IPS DF 6.9 (cell line): ENCODE measurements around the gene NSFL1C.
A peak's percentile ranks its signal among the peaks of the same experiment; 100 is the strongest.
"Not testable (repeated sequence)": the region's sequence is repeated elsewhere in the genome, so short reads cannot be mapped to it uniquely, and the experiment has no call there.

Experiments
- DNase-seq: peaks from one replicate; pipeline ENCODE4 v3.0.0-alpha.2; 2013; ENCODE audit warnings: low read depth, low spot score
- H3K27ac ChIP-seq: one replicate; pipeline ENCODE4 v1.5.1; 2013; ENCODE audit warnings: low read length, control low read depth
- H3K27me3 ChIP-seq: 2 replicates; pipeline ENCODE4 v1.6.1; 2013; ENCODE audit warnings: mild to moderate bottlenecking, low read length; ENCODE audit not compliant: control insufficient read depth, insufficient read depth
- H3K36me3 ChIP-seq: 2 replicates; pipeline ENCODE4 v1.6.1; 2013; ENCODE audit warnings: low read length; ENCODE audit not compliant: control insufficient read depth, insufficient read depth
- H3K4me1 ChIP-seq: 2 replicates; pipeline ENCODE4 v1.6.1; 2013; ENCODE audit warnings: low read length; ENCODE audit not compliant: control insufficient read depth, insufficient read depth
- H3K4me3 ChIP-seq: 2 replicates; pipeline ENCODE4 v1.5.1; 2013; ENCODE audit warnings: mild to moderate bottlenecking, low read length
- H3K9me3 ChIP-seq: 2 replicates; pipeline ENCODE4 v1.6.1; 2013; ENCODE audit warnings: low read length, inconsistent platforms; ENCODE audit not compliant: control insufficient read depth, insufficient read depth
- WGBS: extraction: QIAGEN DNeasy Blood & Tissue Kit; methylation state at CpG from one replicate; pipeline ENCODE4 v1.1.7; 2013; ENCODE audit warnings: mixed read lengths, missing lambda C conversion rate; ENCODE audit not compliant: insufficient read length, insufficient coverage; 5-methylcytosine and 5-hydroxymethylcytosine counted together

NSFL1C gene

GRCh38 chr20:1403624-1404023 lies 63.0 kb downstream of the NSFL1C start:
- Histone ChIP-seq H3K36me3 (no peaks in the 10 kb centered on the region), H3K27ac (no peak overlapping the region), H3K4me1 (no peaks in the 10 kb centered on the region), H3K9me3 (no peaks in the 10 kb centered on the region), H3K4me3 (no peak overlapping the region), H3K27me3 (no peaks in the 10 kb centered on the region)
- DNase-seq = no peak
- no CpG with 5 or more reads among the region's 1 CpG for WGBS

GRCh38 chr20:1402149-1402548 lies 64.5 kb downstream of the NSFL1C start:
- DNase-seq = no peak
- Histone ChIP-seq H3K4me1 (no peaks in the 10 kb centered on the region), H3K36me3 (no peaks in the 10 kb centered on the region), H3K4me3 (no peak overlapping the region), H3K27ac (no peak overlapping the region), H3K9me3 (no peaks in the 10 kb centered on the region), H3K27me3 (no peaks in the 10 kb centered on the region)
- WGBS = no CpG with 5 or more reads among the region's 7 CpGs

DNA sequence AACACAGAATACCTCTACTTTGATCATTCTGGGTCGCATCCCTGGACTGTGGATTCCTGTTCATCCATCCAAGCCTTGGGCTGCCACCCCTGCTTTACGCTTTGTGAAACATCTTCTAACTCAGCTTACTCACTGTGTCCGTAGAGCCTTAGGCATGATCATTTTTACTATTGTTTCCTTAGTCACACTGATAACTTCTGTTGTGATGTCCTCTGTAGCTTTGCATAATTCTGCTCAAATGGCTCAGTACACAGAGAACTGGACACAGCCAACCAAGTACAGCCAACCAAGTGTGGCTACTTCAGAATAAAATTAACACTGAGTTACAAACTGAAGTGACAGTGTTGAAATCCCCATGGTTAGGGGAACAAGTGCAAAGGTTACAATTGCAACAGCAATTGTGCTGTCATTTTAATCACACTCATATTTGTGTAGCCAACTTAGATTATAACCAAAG lies 65.2 kb downstream of the NSFL1C start:
- Histone ChIP-seq H3K9me3 (no peaks in the 10 kb centered on the region), H3K36me3 (no peaks in the 10 kb centered on the region), H3K4me3 (no peak overlapping the region), H3K27ac (no peak overlapping the region), H3K4me1 (no peaks in the 10 kb centered on the region), H3K27me3 (no peaks in the 10 kb centered on the region)
- no peak for DNase-seq
- no CpG with 5 or more reads among the region's 3 CpGs for WGBS

DNA sequence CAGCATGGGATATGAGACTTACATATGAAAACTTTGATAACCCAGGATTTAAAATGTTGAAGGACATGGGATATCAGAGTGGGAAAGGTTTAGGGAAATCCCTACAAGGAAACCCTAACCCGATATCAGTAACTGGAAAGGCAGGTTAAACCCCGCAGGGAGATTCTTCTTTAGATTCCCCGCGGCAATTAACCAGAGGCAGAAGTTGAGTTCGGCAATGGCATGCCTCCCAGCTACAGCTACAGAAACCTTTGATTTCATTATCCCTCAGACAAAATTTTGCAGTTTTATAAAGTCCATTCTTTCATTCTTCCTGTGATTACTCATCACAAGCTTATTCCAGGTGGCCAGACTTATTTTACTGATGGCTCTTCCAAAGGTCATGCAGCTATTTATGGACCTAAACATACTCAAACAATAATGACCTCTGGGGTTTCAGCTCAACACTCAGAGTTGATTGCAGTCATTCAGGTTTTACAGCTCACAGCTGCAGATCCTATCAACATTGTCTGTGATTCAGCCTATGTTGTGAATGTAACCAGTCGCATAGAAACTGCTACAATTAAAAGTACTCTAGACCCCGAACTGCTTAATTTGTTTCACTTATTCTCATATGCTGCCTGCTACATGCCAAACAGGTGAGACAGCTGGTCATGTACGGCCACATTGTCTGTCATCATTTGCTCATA lies 66.8 kb downstream of the NSFL1C start:
- not testable (repeated sequence) for H3K4me3 ChIP-seq

GRCh38 chr20:1398185-1398584 lies 68.5 kb downstream of the NSFL1C start:
- H3K4me1 ChIP-seq, H3K9me3 ChIP-seq, H3K4me3 ChIP-seq, H3K36me3 ChIP-seq, H3K27me3 ChIP-seq, H3K27ac ChIP-seq, DNase-seq: not testable (repeated sequence)
- no CpG with 5 or more reads among the region's 7 CpGs for WGBS

More for the DNA sequence above, 66.8 kb downstream of the NSFL1C start:
- not testable (repeated sequence) for H3K27me3 ChIP-seq, H3K9me3 ChIP-seq, H3K36me3 ChIP-seq, DNase-seq, H3K27ac ChIP-seq, H3K4me1 ChIP-seq
- WGBS = no CpG with 5 or more reads among the region's 8 CpGs

DNA sequence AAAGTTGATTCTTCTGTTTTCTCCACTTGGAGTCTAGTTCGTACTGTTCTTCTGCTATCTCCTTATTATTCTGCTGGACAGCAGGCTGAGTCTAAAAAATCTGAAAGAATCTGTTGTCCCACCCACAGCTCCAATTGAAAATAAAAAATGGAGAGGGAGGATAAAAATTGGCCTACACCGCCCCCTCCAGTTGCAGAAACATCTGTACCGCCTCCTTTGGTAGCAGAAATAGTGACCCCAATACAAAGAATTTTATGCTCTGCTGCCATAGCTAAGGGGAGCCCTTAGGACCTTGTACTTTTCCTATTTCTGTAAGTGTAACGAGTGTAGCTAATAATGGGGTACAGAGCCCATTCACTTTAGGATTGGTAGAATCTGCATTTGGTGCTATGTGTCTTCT lies 68.9 kb downstream of the NSFL1C start:
- Histone ChIP-seq H3K4me3 (no peak overlapping the region), H3K36me3 (no peaks in the 10 kb centered on the region), H3K4me1 (no peaks in the 10 kb centered on the region), H3K27me3 (no peaks in the 10 kb centered on the region), H3K9me3 (no peaks in the 10 kb centered on the region), H3K27ac (no peak overlapping the region)
- WGBS = no CpG with 5 or more reads among the region's 4 CpGs
- no peak for DNase-seq

- no peak for DNase-seq
- H3K27ac ChIP-seq = no peak overlapping the region
- WGBS = no CpG with 5 or more reads among the region's 4 CpGs
- no peaks in the 10 kb centered on the region for H3K27me3 ChIP-seq
- H3K36me3 ChIP-seq = no peaks in the 10 kb centered on the region
- H3K4me1 ChIP-seq = no peaks in the 10 kb centered on the region
- H3K9me3 ChIP-seq = no peaks in the 10 kb centered on the region
- no peak overlapping the region for H3K4me3 ChIP-seq
Measured at GRCh38 chr20:1396702-1397101, 69.9 kb downstream of the NSFL1C start.

- Histone ChIP-seq H3K36me3 (no peaks in the 10 kb centered on the region), H3K4me3 (no peak overlapping the region), H3K9me3 (no peaks in the 10 kb centered on the region), H3K27me3 (no peaks in the 10 kb centered on the region), H3K27ac (no peak overlapping the region), H3K4me1 (no peaks in the 10 kb centered on the region)
- no peak for DNase-seq
- no CpG with 5 or more reads among the region's 1 CpG for WGBS
Measured at GRCh38 chr20:1396264-1396663, 70.4 kb downstream of the NSFL1C start.

GRCh38 chr20:1394686-1395085 lies 72.0 kb downstream of the NSFL1C start:
- Histone ChIP-seq H3K4me3 (no peak overlapping the region), H3K27me3 (no peaks in the 10 kb centered on the region), H3K27ac (no peak overlapping the region), H3K4me1 (peaks cover 5% of the 10 kb centered on the region), H3K36me3 (no peaks in the 10 kb centered on the region), H3K9me3 (no peaks in the 10 kb centered on the region)
- no peak for DNase-seq
- no CpG with 5 or more reads among the region's 2 CpGs for WGBS

- no peak for DNase-seq
- Histone ChIP-seq H3K4me3 (peak overlapping the region; percentile 81; the same call in 1 of the 2 replicates), H3K27ac (no peak overlapping the region), H3K36me3 (no peaks in the 10 kb centered on the region), H3K4me1 (peaks cover 7% of the 10 kb centered on the region), H3K9me3 (no peaks in the 10 kb centered on the region), H3K27me3 (no peaks in the 10 kb centered on the region)
- no CpG with 5 or more reads among the region's 7 CpGs for WGBS
Measured at GRCh38 chr20:1393507-1393882, 73.2 kb downstream of the NSFL1C start.
